ENCODE results near the gene MYO16.

DNA sequence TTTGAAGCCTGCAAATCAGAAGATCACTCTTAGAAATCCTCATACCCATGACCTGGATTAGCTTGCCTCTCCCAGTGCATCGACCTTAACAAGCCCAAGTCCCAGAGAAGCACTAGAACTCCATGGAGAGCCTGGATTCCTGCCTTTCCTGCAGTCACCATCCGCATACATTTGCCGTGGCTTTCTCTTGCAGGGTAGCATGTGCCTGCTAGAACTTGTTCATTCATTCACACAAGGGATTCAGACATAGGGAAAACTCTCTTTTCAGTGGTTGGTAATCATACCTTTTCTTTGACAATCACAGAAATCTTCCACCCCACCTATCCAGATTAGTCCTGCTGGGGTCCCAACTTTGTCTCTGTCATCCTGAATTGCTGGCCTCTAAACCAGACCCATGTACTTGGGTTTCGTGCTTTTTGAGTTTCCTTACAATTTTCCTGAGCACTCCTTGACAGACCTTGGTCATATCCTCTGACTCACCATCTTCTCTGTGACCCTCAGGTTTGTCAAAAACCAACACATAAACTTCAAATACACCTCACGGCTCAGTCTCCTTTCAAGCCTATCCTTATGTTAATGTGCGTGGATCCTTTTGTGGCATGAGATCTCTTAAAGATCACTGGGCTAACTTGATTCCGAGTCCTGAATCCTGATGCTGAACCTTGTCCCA, 355.0 kb downstream of the MYO16 start:
- TF ChIP-seq, protein P1, sequence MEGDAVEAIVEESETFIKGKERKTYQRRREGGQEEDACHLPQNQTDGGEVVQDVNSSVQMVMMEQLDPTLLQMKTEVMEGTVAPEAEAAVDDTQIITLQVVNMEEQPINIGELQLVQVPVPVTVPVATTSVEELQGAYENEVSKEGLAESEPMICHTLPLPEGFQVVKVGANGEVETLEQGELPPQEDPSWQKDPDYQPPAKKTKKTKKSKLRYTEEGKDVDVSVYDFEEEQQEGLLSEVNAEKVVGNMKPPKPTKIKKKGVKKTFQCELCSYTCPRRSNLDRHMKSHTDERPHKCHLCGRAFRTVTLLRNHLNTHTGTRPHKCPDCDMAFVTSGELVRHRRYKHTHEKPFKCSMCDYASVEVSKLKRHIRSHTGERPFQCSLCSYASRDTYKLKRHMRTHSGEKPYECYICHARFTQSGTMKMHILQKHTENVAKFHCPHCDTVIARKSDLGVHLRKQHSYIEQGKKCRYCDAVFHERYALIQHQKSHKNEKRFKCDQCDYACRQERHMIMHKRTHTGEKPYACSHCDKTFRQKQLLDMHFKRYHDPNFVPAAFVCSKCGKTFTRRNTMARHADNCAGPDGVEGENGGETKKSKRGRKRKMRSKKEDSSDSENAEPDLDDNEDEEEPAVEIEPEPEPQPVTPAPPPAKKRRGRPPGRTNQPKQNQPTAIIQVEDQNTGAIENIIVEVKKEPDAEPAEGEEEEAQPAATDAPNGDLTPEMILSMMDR (conservative IDR thresholded peaks at IDR 0.05) = no peak
- TF ChIP-seq ZFX (IDR thresholded peaks at IDR 0.05) = no peak

Data from C4-2B (cell line).